ENCODE results near the gene TNRC6A.

The TNRC6A gene

GRCh38 chr16:24688359-24688758 is 41.1 kb upstream of the TNRC6A start:
- no peak for DNase-seq (ENCODE audit: low read depth)
- no peak for TF ChIP-seq CTCF (conservative IDR thresholded peaks at IDR 0.05; ENCODE audit: low read depth, low read length)

GRCh38 chr16:24689128-24689527 is 40.3 kb upstream of the TNRC6A start:
- peak; percentile 70 for TF ChIP-seq CTCF (conservative IDR thresholded peaks at IDR 0.05; ENCODE audit: low read depth, low read length)
- no peak for DNase-seq (ENCODE audit: low read depth)
- H3K4me3 ChIP-seq (ENCODE audit: low read length) = no peak overlapping the region

More at GRCh38 chr16:24688359-24688758, 41.1 kb upstream of the TNRC6A start:
- no peak overlapping the region for H3K4me3 ChIP-seq (ENCODE audit: low read length)

- DNase-seq (ENCODE audit: low read depth) = no peak
- no peak overlapping the region for H3K4me3 ChIP-seq (ENCODE audit: low read length)
- TF ChIP-seq CTCF (conservative IDR thresholded peaks at IDR 0.05; ENCODE audit: low read depth, low read length) = no peak
Observed at GRCh38 chr16:24692854-24693253, 36.6 kb upstream of the TNRC6A start.

GRCh38 chr16:24694931-24695330 is 34.5 kb upstream of the TNRC6A start:
- no peak for TF ChIP-seq CTCF (conservative IDR thresholded peaks at IDR 0.05; ENCODE audit: low read depth, low read length)
- no peak overlapping the region for H3K4me3 ChIP-seq (ENCODE audit: low read length)
- DNase-seq (ENCODE audit: low read depth) = no peak

- no peak overlapping the region for H3K4me3 ChIP-seq (ENCODE audit: low read length)
Observed at GRCh38 chr16:24696699-24697098, 32.8 kb upstream of the TNRC6A start.

GRCh38 chr16:24698308-24698707 is 31.1 kb upstream of the TNRC6A start:
- no peak overlapping the region for H3K4me3 ChIP-seq (ENCODE audit: low read length)
- no peak for TF ChIP-seq CTCF (conservative IDR thresholded peaks at IDR 0.05; ENCODE audit: low read depth, low read length)
- no peak for DNase-seq (ENCODE audit: low read depth)

More at GRCh38 chr16:24696699-24697098, 32.8 kb upstream of the TNRC6A start:
- no peak for TF ChIP-seq CTCF (conservative IDR thresholded peaks at IDR 0.05; ENCODE audit: low read depth, low read length)
- DNase-seq (ENCODE audit: low read depth) = no peak

GRCh38 chr16:24699151-24699723 is 30.2 kb upstream of the TNRC6A start:
- no peak for DNase-seq (ENCODE audit: low read depth)
- no peak for TF ChIP-seq CTCF (conservative IDR thresholded peaks at IDR 0.05; ENCODE audit: low read depth, low read length)

More at GRCh38 chr16:24699151-24699723, 30.2 kb upstream of the TNRC6A start:
- H3K4me3 ChIP-seq (ENCODE audit: low read length) = no peak overlapping the region

Data from retinal pigment epithelial cell (primary cell).